OCI-LY1 (cell line): ENCODE measurements around the gene COPS9.

Experiments used
- H2AFZ ChIP-seq: fragments of 200-600 bp; sonication (generic), shearing (Covaris generic); 2 replicates; pipeline ENCODE4 v1.6.0; 2014; ENCODE audit warnings: antibody characterized with exemption, mild to moderate bottlenecking, low read length
- H3F3A ChIP-seq: fragments of 200-600 bp; sonication (generic), shearing (Covaris generic); 2 replicates; pipeline ENCODE4 v1.6.0; 2014; ENCODE audit warnings: mild to moderate bottlenecking, antibody characterized with exemption, low read length, moderate library complexity; ENCODE audit not compliant: insufficient read depth
- H3K27ac ChIP-seq: fragments of 200-600 bp; sonication (generic); 2 replicates; pipeline ENCODE4 v1.5.1; 2014; ENCODE audit warnings: low read length, mixed run types, mild to moderate bottlenecking, low read depth; ENCODE audit not compliant: poor library complexity, severe bottlenecking
- H3K27me3 ChIP-seq: fragments of 200-600 bp; sonication (generic); 2 replicates; pipeline ENCODE4 v1.6.0; 2014; ENCODE audit warnings: antibody characterized with exemption, mild to moderate bottlenecking, low read length, moderate library complexity; ENCODE audit not compliant: insufficient read depth
- H3K36me3 ChIP-seq: fragments of 200-600 bp; sonication (generic); 2 replicates; pipeline ENCODE4 v1.6.1; 2014; ENCODE audit warnings: mild to moderate bottlenecking, antibody characterized with exemption, low read length, moderate library complexity, mixed read lengths; ENCODE audit not compliant: insufficient read depth
- H3K4me1 ChIP-seq: fragments of 200-600 bp; sonication (generic); 2 replicates; pipeline ENCODE4 v1.5.1; 2014; ENCODE audit warnings: mild to moderate bottlenecking, low read length, moderate library complexity; ENCODE audit not compliant: insufficient read depth, severe bottlenecking
- H3K4me2 ChIP-seq: fragments of 200-600 bp; sonication (generic), shearing (Covaris generic); 2 replicates; pipeline ENCODE4 v1.6.1; 2014; ENCODE audit warnings: low read length
- H3K4me3 ChIP-seq: fragments of 200-600 bp; sonication (generic); 2 replicates; pipeline ENCODE4 v1.5.1; 2014; ENCODE audit warnings: low read length, low read depth, mild to moderate bottlenecking, mixed read lengths; ENCODE audit not compliant: poor library complexity, severe bottlenecking
- H3K79me2 ChIP-seq: fragments of 200-600 bp; shearing (Covaris generic); 2 replicates; pipeline ENCODE4 v1.6.1; 2016; ENCODE audit warnings: mixed run types, low read length, mixed read lengths; ENCODE audit not compliant: insufficient read depth
- H3K9ac ChIP-seq: fragments of 200-600 bp; sonication (generic), shearing (Covaris generic); 2 replicates; pipeline ENCODE4 v1.6.1; 2014; ENCODE audit warnings: mild to moderate bottlenecking, low read length, mixed read lengths
- H3K9me2 ChIP-seq: fragments of 200-600 bp; sonication (generic), shearing (Covaris generic); 2 replicates; pipeline ENCODE4 v1.6.1; 2014; ENCODE audit warnings: low read depth, mild to moderate bottlenecking, low read length, mixed read lengths
- H3K9me3 ChIP-seq: fragments of 200-600 bp; shearing (Covaris generic); 2 replicates; pipeline ENCODE4 v1.6.1; 2014; ENCODE audit warnings: low read length, mixed read lengths
- H4K20me1 ChIP-seq: fragments of 200-600 bp; sonication (generic), shearing (Covaris generic); 2 replicates; pipeline ENCODE4 v1.6.0; 2016; ENCODE audit warnings: mild to moderate bottlenecking, low read length; ENCODE audit not compliant: insufficient read depth
- EZH2 ChIP-seq: fragments of 200-600 bp; sonication (generic), shearing (Covaris generic); IDR thresholded peaks from 2 replicates; pipeline ENCODE4 v1.8.0; 2017; ENCODE audit warnings: borderline replicate concordance, mixed run types, mild to moderate bottlenecking, antibody characterized with exemption, low read length, moderate library complexity, mixed read lengths
- TF ChIP-seq, protein P1 (sequence below): fragments of 200-600 bp; sonication (generic), shearing (Covaris generic); IDR thresholded peaks from 2 replicates; pipeline ENCODE4 v1.5.1; 2017; ENCODE audit warnings: mild to moderate bottlenecking, antibody characterized with exemption, low read length, moderate library complexity, mixed read lengths

The COPS9 gene

DNA sequence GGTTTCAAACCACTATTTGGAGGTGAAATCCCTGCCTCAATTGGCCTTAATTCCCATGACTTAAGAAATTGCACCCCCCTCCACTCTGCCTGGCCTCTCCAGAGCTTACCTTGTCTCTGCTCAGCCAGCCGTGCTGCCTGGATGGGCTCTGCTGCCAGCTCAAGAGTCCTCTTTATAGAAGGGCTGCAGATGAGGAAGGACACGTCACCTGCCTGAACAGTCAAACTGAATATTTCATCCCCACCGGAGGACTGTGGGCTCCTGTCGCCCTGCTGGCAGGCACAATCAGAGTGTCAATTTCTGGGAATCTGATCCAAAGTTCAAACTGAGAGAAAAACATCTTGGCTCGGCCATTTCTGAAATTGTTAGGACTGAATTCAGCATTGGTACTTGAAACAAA is 4.4 kb upstream of the COPS9 start, which contains the start of gene OTOS:
Gene OTOS, minus strand, starts transcription at position 148 of the 400 bp plus-strand sequence. CDS start 332 bp downstream, outside the sequence.
- Histone ChIP-seq H4K20me1 (no peaks in the 10 kb centered on the region), H3K4me3 (no peak within 1 kb of the TSS), H3K36me3 (no peaks in the 10 kb centered on the region), H3K9ac (no peak within 1 kb of the TSS), H3F3A (no peaks in the 10 kb centered on the region), H3K4me2 (no peak within 1 kb of the TSS), H3K9me3 (no peaks in the 10 kb centered on the region), H3K79me2 (peaks cover 3% of the 10 kb centered on the region; the same call in 1 of the 2 replicates), H2AFZ (no peak within 1 kb of the TSS), H3K9me2 (no peaks in the 10 kb centered on the region), H3K27me3 (0 out of 2 replicates have a peak, but pooled peaks cover 4% of the 10 kb centered on the region), H3K27ac (no peak within 1 kb of the TSS), H3K4me1 (peaks cover 11% of the 10 kb centered on the region)
- TF ChIP-seq EZH2 = no peak
- TF ChIP-seq, protein P1, sequence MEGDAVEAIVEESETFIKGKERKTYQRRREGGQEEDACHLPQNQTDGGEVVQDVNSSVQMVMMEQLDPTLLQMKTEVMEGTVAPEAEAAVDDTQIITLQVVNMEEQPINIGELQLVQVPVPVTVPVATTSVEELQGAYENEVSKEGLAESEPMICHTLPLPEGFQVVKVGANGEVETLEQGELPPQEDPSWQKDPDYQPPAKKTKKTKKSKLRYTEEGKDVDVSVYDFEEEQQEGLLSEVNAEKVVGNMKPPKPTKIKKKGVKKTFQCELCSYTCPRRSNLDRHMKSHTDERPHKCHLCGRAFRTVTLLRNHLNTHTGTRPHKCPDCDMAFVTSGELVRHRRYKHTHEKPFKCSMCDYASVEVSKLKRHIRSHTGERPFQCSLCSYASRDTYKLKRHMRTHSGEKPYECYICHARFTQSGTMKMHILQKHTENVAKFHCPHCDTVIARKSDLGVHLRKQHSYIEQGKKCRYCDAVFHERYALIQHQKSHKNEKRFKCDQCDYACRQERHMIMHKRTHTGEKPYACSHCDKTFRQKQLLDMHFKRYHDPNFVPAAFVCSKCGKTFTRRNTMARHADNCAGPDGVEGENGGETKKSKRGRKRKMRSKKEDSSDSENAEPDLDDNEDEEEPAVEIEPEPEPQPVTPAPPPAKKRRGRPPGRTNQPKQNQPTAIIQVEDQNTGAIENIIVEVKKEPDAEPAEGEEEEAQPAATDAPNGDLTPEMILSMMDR = no peak

DNA sequence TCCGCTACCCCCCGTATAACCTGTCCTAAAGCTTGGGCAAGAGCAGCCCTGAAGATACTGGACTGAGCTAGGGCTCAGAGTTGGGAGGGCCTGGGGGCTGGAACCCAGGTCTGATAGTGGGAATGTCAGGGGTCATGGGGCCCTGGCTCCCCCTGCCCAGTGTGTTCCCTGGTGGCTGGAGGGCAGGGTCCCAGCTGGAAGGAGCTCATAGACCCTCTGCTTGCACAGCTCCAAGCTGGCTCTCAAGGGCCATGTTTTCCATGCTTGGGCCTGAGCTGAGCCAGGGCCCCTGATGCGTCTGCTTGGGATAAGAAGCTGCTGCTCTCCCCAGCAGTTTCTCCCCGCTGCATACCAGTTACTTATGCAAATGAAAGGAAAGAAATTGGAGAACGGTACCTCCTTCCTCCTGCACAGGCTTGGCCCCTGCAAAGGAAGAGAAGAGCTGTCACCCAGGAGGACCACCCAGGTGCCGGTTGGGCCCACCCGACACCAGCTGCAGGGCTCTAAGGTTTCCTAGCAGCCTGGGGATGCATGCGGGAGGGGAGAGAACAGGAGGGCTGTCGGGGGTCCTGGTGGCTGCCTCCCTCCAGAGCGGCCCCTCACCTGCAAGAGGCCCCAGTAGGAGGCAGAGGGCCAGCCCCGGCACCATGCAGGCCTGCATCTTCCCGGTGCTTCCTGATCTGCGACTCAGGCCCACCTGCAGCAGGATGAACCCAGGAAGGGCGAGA is 3.7 kb upstream of the COPS9 start:
- Histone ChIP-seq H2AFZ (no peak overlapping the region), H4K20me1 (no peaks in the 10 kb centered on the region), H3K27ac (no peak overlapping the region), H3K27me3 (0 out of 2 replicates have a peak, but pooled peaks cover 4% of the 10 kb centered on the region), H3K9ac (no peak overlapping the region), H3K4me1 (peaks cover 18% of the 10 kb centered on the region), H3F3A (no peaks in the 10 kb centered on the region), H3K4me2 (no peak overlapping the region), H3K4me3 (no peak overlapping the region), H3K79me2 (peaks cover 9% of the 10 kb centered on the region; the same call in 1 of the 2 replicates), H3K9me3 (no peaks in the 10 kb centered on the region), H3K36me3 (no peaks in the 10 kb centered on the region), H3K9me2 (no peaks in the 10 kb centered on the region)
- TF ChIP-seq, protein P1 = no peak
- no peak for TF ChIP-seq EZH2

DNA sequence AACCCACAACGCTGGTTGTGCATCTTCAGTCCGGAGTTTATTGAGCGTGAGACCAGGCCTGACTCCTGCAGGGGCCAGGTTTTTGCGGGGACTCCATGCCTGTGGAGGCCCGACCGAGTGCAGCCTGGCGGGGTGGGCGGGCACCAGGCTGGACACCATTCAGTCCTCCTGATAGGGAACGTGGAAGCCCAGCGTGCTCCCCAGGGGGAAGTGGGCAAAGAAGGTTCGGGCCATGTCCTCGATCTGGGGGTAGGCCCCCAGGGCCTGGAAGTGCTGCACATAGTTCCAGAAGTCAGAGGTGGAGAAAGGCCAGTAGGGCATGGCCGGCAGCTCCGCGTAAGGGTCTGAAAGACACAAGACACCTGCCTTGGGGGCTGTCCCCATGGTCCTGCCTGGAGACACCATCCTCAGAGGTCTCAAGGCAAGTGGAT is 2.9 kb upstream of the COPS9 start:
- no peaks in the 10 kb centered on the region for H3F3A ChIP-seq
- H3K9ac ChIP-seq = no peak overlapping the region
- no peak overlapping the region for H3K4me2 ChIP-seq
- TF ChIP-seq, protein P1 = no peak
- TF ChIP-seq EZH2 = no peak
- no peaks in the 10 kb centered on the region for H3K36me3 ChIP-seq
- no peaks in the 10 kb centered on the region for H4K20me1 ChIP-seq
- no peak overlapping the region for H3K27ac ChIP-seq
- H3K9me2 ChIP-seq = no peaks in the 10 kb centered on the region
- peaks cover 21% of the 10 kb centered on the region for H3K4me1 ChIP-seq
- H3K79me2 ChIP-seq = peaks cover 11% of the 10 kb centered on the region; the same call in 1 of the 2 replicates
- 0 out of 2 replicates have a peak, but pooled peaks cover 4% of the 10 kb centered on the region for H3K27me3 ChIP-seq
- no peaks in the 10 kb centered on the region for H3K9me3 ChIP-seq
- H2AFZ ChIP-seq = no peak overlapping the region
- no peak overlapping the region for H3K4me3 ChIP-seq
